Breast epithelium (tissue), 4 donors: Measurements from ENCODE around the gene PINLYP. TPM values are rescaled to one million over a fixed set of nuclear protein-coding genes. Genes with fewer than 3 reads are reported as not detected.

Source experiments
- DNase-seq, 2 donors: peaks; one replicate each; pipeline ENCODE4 v3.0.0-alpha.2; 2019; ENCODE audit warnings: low spot score in 2 of 2
- H3K27ac ChIP-seq, 2 donors: fragments of 200-600 bp; sonication (generic) in 1 of 2; one replicate each; pipeline ENCODE4 v1.5.1; 2016 to 2019; ENCODE audit warnings: mild to moderate bottlenecking in 1 of 2
- H3K27me3 ChIP-seq, 2 donors: fragments of 200-600 bp; sonication (generic) in 1 of 2; one replicate each; pipeline versions ENCODE4 v1.5.1 to v1.6.0; 2017 to 2019; ENCODE audit warnings: control low read depth in 1 of 2, mild to moderate bottlenecking in 1 of 2
- H3K36me3 ChIP-seq: fragments of 200-600 bp; one replicate; pipeline ENCODE4 v1.5.1; 2019
- H3K4me1 ChIP-seq, 2 donors: fragments of 200-600 bp; sonication (generic); one replicate each; pipeline ENCODE4 v1.5.1; 2016 to 2019; ENCODE audit warnings: control low read depth in 1 of 2
- H3K4me3 ChIP-seq, 3 donors: fragments of 200-600 bp; sonication (generic); 1 replicate in 2 of 3; 2 replicates in 1 of 3; pipeline ENCODE4 v1.5.1; 2016 to 2019; ENCODE audit warnings: mild to moderate bottlenecking in 3 of 3, moderate library complexity in 2 of 3
- H3K9me3 ChIP-seq, 2 donors: fragments of 200-600 bp; sonication (generic) in 1 of 2; one replicate each; pipeline ENCODE4 v1.5.1; 2016 to 2019; ENCODE audit warnings: control low read depth in 1 of 2
- CTCF ChIP-seq, 3 donors: fragments of 450-650 bp; IDR thresholded peaks; one replicate each; pipeline ENCODE4 v1.5.1; 2016 to 2017; ENCODE audit warnings: antibody characterized with exemption in 3 of 3, mild to moderate bottlenecking in 3 of 3, moderate library complexity in 3 of 3
- POLR2A ChIP-seq: fragments of 450-650 bp; IDR thresholded peaks from one replicate; pipeline ENCODE4 v1.6.1; 2016; ENCODE audit warnings: antibody characterized with exemption, mild to moderate bottlenecking, moderate library complexity
- POLR2AphosphoS5 ChIP-seq, 3 donors: sonication (generic); formaldehyde crosslinking; IDR thresholded peaks; one replicate each; pipeline ENCODE4 v1.6.1; 2017; ENCODE audit warnings: antibody characterized with exemption in 3 of 3
- intact Hi-C: fragments of 100-400 bp; cut with DNase I; formaldehyde crosslinking; loops from one replicate; pipeline ENCODE4 v1.15.1; 2023; ENCODE audit warnings: low total_unique reads
- total RNA-seq, 3 donors: library from RNA; depleted of rRNA; stranded (reverse); fragments of >200 nt; gene quantifications; one replicate each; pipeline ENCODE4 v1.1.0, GENCODE V29; 2016

PINLYP gene
- total RNA-seq, 3 donors from 2014 or later, result 4.5 to 12.5 (median 6.9) TPM

GRCh38 chr19:43620061-43621001, 44.7 kb downstream of the PINLYP start:
- H3K4me1 ChIP-seq, result no peaks in the 10 kb centered on the region
- no peaks in the 10 kb centered on the region for H3K27me3 ChIP-seq
- no peak for DNase-seq
- no peaks in the 10 kb centered on the region for H3K36me3 ChIP-seq
- H3K9me3 ChIP-seq, result no peaks in the 10 kb centered on the region
- H3K4me3 ChIP-seq, result peak overlapping the region; percentile 81 to 91 (median 82)
- TF ChIP-seq POLR2AphosphoS5 (IDR thresholded peaks at IDR 0.05) (peak in 1 of 3 donors; percentile 1), CTCF (IDR thresholded peaks at IDR 0.05) (no peak)
- H3K27ac ChIP-seq, result peak overlapping the region; percentile 91
- intact Hi-C loops, result no loop called here

GRCh38 chr19:43622070-43622469, 46.5 kb downstream of the PINLYP start:
- DNase-seq, result no peak
- H3K4me1 ChIP-seq, result no peaks in the 10 kb centered on the region
- no peaks in the 10 kb centered on the region for H3K9me3 ChIP-seq
- intact Hi-C loops, result no loop called here
- no peak overlapping the region for H3K27ac ChIP-seq
- no peaks in the 10 kb centered on the region for H3K36me3 ChIP-seq
- H3K4me3 ChIP-seq, result no peak overlapping the region
- H3K27me3 ChIP-seq, result no peaks in the 10 kb centered on the region
- TF ChIP-seq POLR2A (no peak), CTCF (IDR thresholded peaks at IDR 0.05) (no peak), POLR2AphosphoS5 (IDR thresholded peaks at IDR 0.05) (no peak)

- intact Hi-C loops, result no loop called here
- H3K36me3 ChIP-seq, result no peaks in the 10 kb centered on the region
- no peaks in the 10 kb centered on the region for H3K9me3 ChIP-seq
- H3K4me1 ChIP-seq, result no peaks in the 10 kb centered on the region
- H3K27me3 ChIP-seq, result no peaks in the 10 kb centered on the region
- DNase-seq, result no peak
- H3K4me3 ChIP-seq, result no peak overlapping the region
- H3K27ac ChIP-seq, result no peak overlapping the region
- TF ChIP-seq POLR2AphosphoS5 (IDR thresholded peaks at IDR 0.05) (no peak), POLR2A (no peak), CTCF (IDR thresholded peaks at IDR 0.05) (no peak)
Observed at GRCh38 chr19:43622956-43623355, 47.4 kb downstream of the PINLYP start.

- intact Hi-C loops, result no loop called here
- TF ChIP-seq CTCF (IDR thresholded peaks at IDR 0.05), result no peak
- TF ChIP-seq POLR2AphosphoS5 (IDR thresholded peaks at IDR 0.05), result no peak
- no peak for TF ChIP-seq POLR2A
- no peaks in the 10 kb centered on the region for H3K27me3 ChIP-seq
Observed at GRCh38 chr19:43623889-43624670, 48.5 kb downstream of the PINLYP start.

GRCh38 chr19:43624933-43625332, 49.3 kb downstream of the PINLYP start:
- no peak overlapping the region for H3K27ac ChIP-seq
- peak in 1 of 2 donors; percentile 58 for DNase-seq
- no peaks in the 10 kb centered on the region for H3K4me1 ChIP-seq
- H3K4me3 ChIP-seq, result no peak overlapping the region
- no peaks in the 10 kb centered on the region for H3K9me3 ChIP-seq
- H3K36me3 ChIP-seq, result no peaks in the 10 kb centered on the region
- H3K27me3 ChIP-seq, result no peaks in the 10 kb centered on the region
- intact Hi-C loops, result no loop called here
- TF ChIP-seq CTCF (IDR thresholded peaks at IDR 0.05), result no peak
- TF ChIP-seq POLR2A, result no peak
- TF ChIP-seq POLR2AphosphoS5 (IDR thresholded peaks at IDR 0.05), result no peak

More at GRCh38 chr19:43623889-43624670, 48.5 kb downstream of the PINLYP start:
- Histone ChIP-seq H3K27ac (no peak overlapping the region), H3K9me3 (no peaks in the 10 kb centered on the region), H3K4me3 (no peak overlapping the region), H3K4me1 (no peaks in the 10 kb centered on the region), H3K36me3 (no peaks in the 10 kb centered on the region)
- DNase-seq, result no peak
